Body of pancreas (tissue), 4 donors: ENCODE results near the gene PIAS2.

Source experiments
- POLR2A ChIP-seq, 3 donors: fragments of 450-650 bp; IDR thresholded peaks; one replicate each; pipeline ENCODE4 v1.6.1; 2016; ENCODE audit warnings: antibody characterized with exemption in 3 of 3, mild to moderate bottlenecking in 2 of 3
- TF ChIP-seq, protein P1 (sequence below), 7 experiments: fragments of 450-650 bp in 4 of 7; fragments of 200-600 bp in 3 of 7; sonication (generic) in 3 of 7; IDR thresholded peaks; one replicate each; pipeline ENCODE4 v1.5.1; 2016 to 2019; ENCODE audit warnings: antibody characterized with exemption in 7 of 7

- TF ChIP-seq, protein P1, sequence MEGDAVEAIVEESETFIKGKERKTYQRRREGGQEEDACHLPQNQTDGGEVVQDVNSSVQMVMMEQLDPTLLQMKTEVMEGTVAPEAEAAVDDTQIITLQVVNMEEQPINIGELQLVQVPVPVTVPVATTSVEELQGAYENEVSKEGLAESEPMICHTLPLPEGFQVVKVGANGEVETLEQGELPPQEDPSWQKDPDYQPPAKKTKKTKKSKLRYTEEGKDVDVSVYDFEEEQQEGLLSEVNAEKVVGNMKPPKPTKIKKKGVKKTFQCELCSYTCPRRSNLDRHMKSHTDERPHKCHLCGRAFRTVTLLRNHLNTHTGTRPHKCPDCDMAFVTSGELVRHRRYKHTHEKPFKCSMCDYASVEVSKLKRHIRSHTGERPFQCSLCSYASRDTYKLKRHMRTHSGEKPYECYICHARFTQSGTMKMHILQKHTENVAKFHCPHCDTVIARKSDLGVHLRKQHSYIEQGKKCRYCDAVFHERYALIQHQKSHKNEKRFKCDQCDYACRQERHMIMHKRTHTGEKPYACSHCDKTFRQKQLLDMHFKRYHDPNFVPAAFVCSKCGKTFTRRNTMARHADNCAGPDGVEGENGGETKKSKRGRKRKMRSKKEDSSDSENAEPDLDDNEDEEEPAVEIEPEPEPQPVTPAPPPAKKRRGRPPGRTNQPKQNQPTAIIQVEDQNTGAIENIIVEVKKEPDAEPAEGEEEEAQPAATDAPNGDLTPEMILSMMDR (IDR thresholded peaks at IDR 0.05) = no peak
- no peak for TF ChIP-seq POLR2A (IDR thresholded peaks at IDR 0.05)
Measured at GRCh38 chr18:46830633-46831032, 86.7 kb downstream of the PIAS2 start.
